ENCODE results near the gene TOP3A. TPM values are rescaled to one million over a fixed set of nuclear protein-coding genes. Genes with fewer than 3 reads are reported as not detected.

TOP3A gene
- total RNA-seq, 2 donors from 2014 or later = 60.4 to 67.4 TPM

DNA sequence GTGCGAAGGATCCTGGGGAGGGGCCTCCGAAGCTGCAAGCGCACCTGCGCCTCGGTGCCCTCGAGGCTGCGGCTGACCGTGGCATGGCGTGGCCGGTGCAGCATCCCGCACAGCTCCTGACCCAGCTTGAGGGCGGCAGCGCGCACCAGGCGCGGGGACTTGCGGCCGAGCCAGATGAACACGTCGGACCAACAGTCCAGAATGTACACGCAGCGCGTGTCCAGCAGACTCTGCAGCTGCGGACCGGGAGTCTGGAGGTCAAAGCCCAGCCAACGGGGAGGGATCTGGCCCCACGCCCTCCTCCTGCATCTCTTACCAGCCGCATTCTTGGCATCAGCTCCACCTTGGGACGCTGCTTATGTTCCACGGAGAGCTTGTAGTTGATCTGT lies 67.2 kb downstream of the TOP3A start:
- no peak overlapping the region for H3K27ac ChIP-seq (ENCODE audit: low read depth, low read length)
- Mint-ChIP-seq H3K4me3 (peak overlapping the region; percentile 63), H3K27me3 (ENCODE audit: insufficient read depth) (no peaks in the 10 kb centered on the region), H3K36me3 (ENCODE audit: low read depth) (peaks cover 73% of the 10 kb centered on the region), H3K9me3 (no peaks in the 10 kb centered on the region), H3K27ac (peak overlapping the region; percentile 99), H3K4me1 (peaks cover 6% of the 10 kb centered on the region)
- 88 to 94% methylated on average over 29 to 30 of the region's 30 CpGs for WGBS, 2 experiments (ENCODE audit: insufficient coverage in 1 of 2, insufficient read length in 1 of 2)
- DNase-seq = no peak
- TF ChIP-seq, protein P1, sequence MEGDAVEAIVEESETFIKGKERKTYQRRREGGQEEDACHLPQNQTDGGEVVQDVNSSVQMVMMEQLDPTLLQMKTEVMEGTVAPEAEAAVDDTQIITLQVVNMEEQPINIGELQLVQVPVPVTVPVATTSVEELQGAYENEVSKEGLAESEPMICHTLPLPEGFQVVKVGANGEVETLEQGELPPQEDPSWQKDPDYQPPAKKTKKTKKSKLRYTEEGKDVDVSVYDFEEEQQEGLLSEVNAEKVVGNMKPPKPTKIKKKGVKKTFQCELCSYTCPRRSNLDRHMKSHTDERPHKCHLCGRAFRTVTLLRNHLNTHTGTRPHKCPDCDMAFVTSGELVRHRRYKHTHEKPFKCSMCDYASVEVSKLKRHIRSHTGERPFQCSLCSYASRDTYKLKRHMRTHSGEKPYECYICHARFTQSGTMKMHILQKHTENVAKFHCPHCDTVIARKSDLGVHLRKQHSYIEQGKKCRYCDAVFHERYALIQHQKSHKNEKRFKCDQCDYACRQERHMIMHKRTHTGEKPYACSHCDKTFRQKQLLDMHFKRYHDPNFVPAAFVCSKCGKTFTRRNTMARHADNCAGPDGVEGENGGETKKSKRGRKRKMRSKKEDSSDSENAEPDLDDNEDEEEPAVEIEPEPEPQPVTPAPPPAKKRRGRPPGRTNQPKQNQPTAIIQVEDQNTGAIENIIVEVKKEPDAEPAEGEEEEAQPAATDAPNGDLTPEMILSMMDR (conservative IDR thresholded peaks at IDR 0.05) = no peak
- no peak overlapping the region for H3K9ac ChIP-seq (ENCODE audit: extremely low read depth, low read length, poor library complexity, severe bottlenecking)
- H3K4me1 ChIP-seq (ENCODE audit: control insufficient read depth, insufficient read depth, low read length) = no peaks in the 10 kb centered on the region
- H3K27me3 ChIP-seq (ENCODE audit: control insufficient read depth, insufficient read depth, low read length, poor library complexity, severe bottlenecking) = no peaks in the 10 kb centered on the region
- peaks cover 76% of the 10 kb centered on the region for H3K36me3 ChIP-seq (ENCODE audit: control insufficient read depth, insufficient read depth, low read length)
- no peaks in the 10 kb centered on the region for H3K9me3 ChIP-seq (ENCODE audit: control insufficient read depth, low read length)
- H3K4me3 ChIP-seq (ENCODE audit: low read length) = no peak overlapping the region

DNA sequence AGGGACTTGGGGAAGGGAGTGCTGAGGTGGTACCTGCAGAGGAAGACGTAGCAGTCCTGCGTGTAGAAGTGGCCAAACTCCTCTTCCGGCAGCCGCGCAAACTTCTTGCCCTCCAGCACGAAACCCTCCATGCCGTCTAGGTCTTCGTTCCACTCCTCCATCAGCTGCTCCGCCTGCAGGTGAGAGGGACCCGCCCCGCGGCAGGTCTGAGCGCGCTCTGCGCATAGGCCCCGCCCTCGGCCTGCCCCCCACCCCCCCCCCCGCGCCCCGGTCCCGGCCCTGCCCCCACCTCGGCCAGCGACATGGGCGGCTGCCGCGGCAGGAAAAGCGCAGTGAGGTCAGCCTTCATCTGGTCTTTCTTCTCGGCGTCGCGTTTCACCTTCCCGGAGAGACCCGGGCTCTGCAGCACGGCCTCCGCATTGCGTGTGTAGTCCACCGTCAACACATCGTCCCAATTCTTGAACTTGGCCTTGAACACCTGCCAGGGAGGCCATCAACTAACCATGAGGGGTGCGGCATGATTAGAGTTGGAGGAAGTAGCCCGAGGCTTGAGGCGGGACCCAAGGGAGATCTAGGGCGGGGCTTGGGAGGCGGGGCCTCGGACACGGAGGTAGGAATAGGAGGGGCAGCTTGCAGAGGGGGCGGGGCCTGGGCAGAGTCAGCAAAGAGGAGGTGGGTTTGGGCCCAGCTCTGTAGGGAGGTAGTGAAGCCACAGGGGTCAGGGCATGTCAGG lies 67.7 kb downstream of the TOP3A start:
- Mint-ChIP-seq H3K4me1 (peaks cover 6% of the 10 kb centered on the region), H3K9me3 (no peaks in the 10 kb centered on the region), H3K36me3 (ENCODE audit: low read depth) (peaks cover 71% of the 10 kb centered on the region), H3K27me3 (ENCODE audit: insufficient read depth) (no peaks in the 10 kb centered on the region), H3K4me3 (peak overlapping the region; percentile 63), H3K27ac (peak overlapping the region; percentile 99)
- no peaks in the 10 kb centered on the region for H3K9me3 ChIP-seq (ENCODE audit: control insufficient read depth, low read length)
- H3K4me1 ChIP-seq (ENCODE audit: control insufficient read depth, insufficient read depth, low read length) = no peaks in the 10 kb centered on the region
- no peak overlapping the region for H3K27ac ChIP-seq (ENCODE audit: low read depth, low read length)
- no peak overlapping the region for H3K9ac ChIP-seq (ENCODE audit: extremely low read depth, low read length, poor library complexity, severe bottlenecking)
- H3K27me3 ChIP-seq (ENCODE audit: control insufficient read depth, insufficient read depth, low read length, poor library complexity, severe bottlenecking) = no peaks in the 10 kb centered on the region
- DNase-seq = peak; percentile 99
- WGBS, 2 experiments (ENCODE audit: insufficient coverage in 1 of 2, insufficient read length in 1 of 2) = 25 to 54% methylated on average over 10 to 46 of the region's 46 CpGs
- TF ChIP-seq, protein P1 (conservative IDR thresholded peaks at IDR 0.05) = no peak
- peaks cover 70% of the 10 kb centered on the region for H3K36me3 ChIP-seq (ENCODE audit: control insufficient read depth, insufficient read depth, low read length)
- H3K4me3 ChIP-seq (ENCODE audit: low read length) = no peak overlapping the region

DNA sequence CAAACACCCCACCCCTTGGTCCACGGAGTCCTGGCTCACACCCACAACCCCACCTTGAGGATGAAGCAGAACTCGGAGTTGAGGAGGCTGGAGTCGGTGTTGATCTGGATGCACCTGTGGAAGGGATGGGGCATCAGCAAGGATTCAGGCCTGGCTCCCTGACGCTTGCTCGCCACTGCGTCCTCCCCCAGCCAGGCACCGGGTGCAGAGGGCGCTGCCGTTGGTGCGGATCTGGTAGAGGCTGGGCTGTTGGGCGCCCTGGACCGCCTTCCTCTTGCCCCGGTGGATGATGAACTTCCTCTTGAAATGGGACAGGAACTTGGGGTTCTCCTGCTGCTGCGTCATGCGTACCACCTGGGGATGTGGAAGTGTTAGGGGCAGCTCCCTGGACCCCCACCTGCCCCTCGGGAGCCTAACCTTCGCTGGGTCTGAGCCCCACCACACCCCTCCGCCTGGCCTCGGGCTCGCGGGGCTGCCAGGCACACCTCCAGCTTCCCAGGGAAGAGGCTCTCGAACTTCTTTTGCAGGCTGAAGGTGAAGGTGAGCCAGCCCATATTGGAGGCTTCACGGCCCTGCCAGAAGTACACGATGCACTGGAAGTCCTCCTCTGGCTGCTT lies 68.6 kb downstream of the TOP3A start:
- no peak overlapping the region for H3K9ac ChIP-seq (ENCODE audit: extremely low read depth, low read length, poor library complexity, severe bottlenecking)
- H3K4me1 ChIP-seq (ENCODE audit: control insufficient read depth, insufficient read depth, low read length) = no peaks in the 10 kb centered on the region
- DNase-seq = no peak
- peak overlapping the region; percentile 63 for H3K4me3 Mint-ChIP-seq
- no peaks in the 10 kb centered on the region for H3K9me3 Mint-ChIP-seq
- peaks cover 62% of the 10 kb centered on the region for H3K36me3 ChIP-seq (ENCODE audit: control insufficient read depth, insufficient read depth, low read length)
- no peaks in the 10 kb centered on the region for H3K9me3 ChIP-seq (ENCODE audit: control insufficient read depth, low read length)
- H3K27ac ChIP-seq (ENCODE audit: low read depth, low read length) = no peak overlapping the region
- no peaks in the 10 kb centered on the region for H3K27me3 ChIP-seq (ENCODE audit: control insufficient read depth, insufficient read depth, low read length, poor library complexity, severe bottlenecking)
- H3K4me3 ChIP-seq (ENCODE audit: low read length) = no peak overlapping the region
- 94 to 95% methylated on average over 20 to 23 of the region's 24 CpGs for WGBS, 2 experiments (ENCODE audit: insufficient coverage in 1 of 2, insufficient read length in 1 of 2)
- no peaks in the 10 kb centered on the region for H3K27me3 Mint-ChIP-seq (ENCODE audit: insufficient read depth)
- TF ChIP-seq, protein P1 (conservative IDR thresholded peaks at IDR 0.05) = no peak
- H3K4me1 Mint-ChIP-seq = peaks cover 6% of the 10 kb centered on the region
- H3K27ac Mint-ChIP-seq = no peak overlapping the region
- peaks cover 64% of the 10 kb centered on the region for H3K36me3 Mint-ChIP-seq (ENCODE audit: low read depth)

Data from endodermal cell (in vitro differentiated cells).